ENCODE measurements around the gene DNAH2. TPM values are rescaled to one million over a fixed set of nuclear protein-coding genes. Genes with fewer than 3 reads are reported as not detected.

DNAH2 gene
- total and polyA plus RNA-seq, 2 donors (not counting 3 experiments of a cell fraction or from before 2014, with no cell fraction given): 0.10 to 0.11 TPM

DNA sequence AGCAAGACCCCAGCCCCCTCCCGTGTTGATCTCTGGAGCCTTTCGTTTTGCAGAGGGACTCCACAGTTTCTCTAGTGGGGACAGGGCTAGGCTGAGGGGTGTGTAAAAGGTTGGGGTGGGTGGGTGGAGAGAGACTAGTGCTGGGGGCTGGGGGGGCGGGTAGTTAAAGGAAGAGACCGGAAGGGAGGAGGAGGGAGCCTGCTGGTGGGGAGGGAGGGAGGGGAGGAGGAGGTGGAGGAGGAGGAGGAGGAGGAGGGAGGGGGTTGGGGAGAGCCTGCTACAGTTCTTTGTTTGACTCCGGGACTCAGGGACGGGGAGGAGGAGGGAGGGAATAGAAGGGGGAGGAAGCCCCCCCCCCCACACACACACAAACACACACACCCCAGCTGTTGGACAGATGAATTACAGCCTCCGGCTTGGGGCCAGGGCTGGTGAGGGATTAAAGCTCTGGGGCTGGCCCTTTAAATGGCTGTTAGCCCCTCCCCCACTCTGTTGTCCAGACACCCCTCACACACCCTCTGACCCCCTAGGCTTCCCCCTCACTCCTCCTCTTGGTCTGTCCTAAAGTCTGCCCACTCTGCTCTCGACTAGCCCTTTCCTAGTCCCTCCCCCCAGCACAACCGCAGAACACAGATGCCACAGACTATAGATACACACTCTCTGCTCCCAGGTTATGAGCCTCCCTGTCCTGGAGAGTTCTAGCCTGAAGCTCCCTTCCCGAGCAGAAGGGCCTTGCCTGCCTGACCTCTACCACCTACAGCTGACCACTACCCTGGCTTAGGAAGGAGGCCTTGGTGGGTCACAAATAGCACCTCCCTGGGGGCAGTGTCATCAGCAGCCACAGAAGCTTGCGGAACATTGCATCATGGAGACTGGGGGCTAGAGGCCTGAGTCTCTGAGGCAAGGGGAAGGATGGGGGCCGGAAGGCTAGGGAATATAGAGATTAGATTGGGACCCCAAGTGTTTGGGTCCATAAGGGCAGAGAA is 120.8 kb downstream of the DNAH2 start:
- DNase-seq (ENCODE audit: low read depth, low spot score) (no peak), FAIRE-seq (no peak)
- no peaks in the 10 kb centered on the region for H3K27me3 ChIP-seq (ENCODE audit: control insufficient read depth in 2 of 2, insufficient read depth in 2 of 2, low read length in 2 of 2)
- H3K4me3 ChIP-seq (replicated peaks in 1 of 3; ENCODE audit: insufficient read depth in 1 of 3, low read depth in 1 of 3, low read length in 3 of 3): peak overlapping the region in 1 of 3 experiments; percentile 14
- H3K9me3 ChIP-seq (replicated peaks; ENCODE audit: control insufficient read depth, insufficient read depth, low read length): no peaks in the 10 kb centered on the region
- no peak overlapping the region for H3K27ac ChIP-seq (ENCODE audit: insufficient read depth, low read depth, low read length)
- H3K4me2 ChIP-seq (ENCODE audit: insufficient read depth, low read length): peak overlapping the region; percentile 66
- peaks cover 0 to 2% of the 10 kb centered on the region in 2 experiments for H3K36me3 ChIP-seq (ENCODE audit: control insufficient read depth in 2 of 2, extremely low read depth in 1 of 2, insufficient read depth in 2 of 2, low read length in 2 of 2)
- no peaks in the 10 kb centered on the region for H3K9me1 ChIP-seq (replicated peaks; ENCODE audit: control insufficient read depth, extremely low read depth, insufficient read depth, low read length)
- H4K20me1 ChIP-seq (replicated peaks; ENCODE audit: control insufficient read depth, extremely low read depth, insufficient read depth, low read length): no peaks in the 10 kb centered on the region
- peaks cover 40% of the 10 kb centered on the region for H3K4me1 ChIP-seq (ENCODE audit: control insufficient read depth, extremely low read depth, insufficient read depth, low read length)
- dilution Hi-C loops (cut with MboI; ENCODE audit: extremely low pct_ligation_motif_present, low sequenced_read_pairs): no loop called here
- POLR2A ChIA-PET: no interaction called here
- no TSS peak for BruUV-seq (replicated peaks)
- CTCF ChIA-PET: interaction anchor here (0.7 to 1.4 kb wide), 2 partner anchors 13 to 95 kb away, joined by 4 to 5 read pairs; no protein-coding TSS in a partner anchor
- peak overlapping the region; percentile 15 for H3K9ac ChIP-seq (replicated peaks; ENCODE audit: extremely low read depth, insufficient read depth, low read length)
- TF ChIP-seq MYC (IDR thresholded peaks at IDR 0.05; ENCODE audit: low read depth, low read length): no peak
- TF ChIP-seq, protein P1, sequence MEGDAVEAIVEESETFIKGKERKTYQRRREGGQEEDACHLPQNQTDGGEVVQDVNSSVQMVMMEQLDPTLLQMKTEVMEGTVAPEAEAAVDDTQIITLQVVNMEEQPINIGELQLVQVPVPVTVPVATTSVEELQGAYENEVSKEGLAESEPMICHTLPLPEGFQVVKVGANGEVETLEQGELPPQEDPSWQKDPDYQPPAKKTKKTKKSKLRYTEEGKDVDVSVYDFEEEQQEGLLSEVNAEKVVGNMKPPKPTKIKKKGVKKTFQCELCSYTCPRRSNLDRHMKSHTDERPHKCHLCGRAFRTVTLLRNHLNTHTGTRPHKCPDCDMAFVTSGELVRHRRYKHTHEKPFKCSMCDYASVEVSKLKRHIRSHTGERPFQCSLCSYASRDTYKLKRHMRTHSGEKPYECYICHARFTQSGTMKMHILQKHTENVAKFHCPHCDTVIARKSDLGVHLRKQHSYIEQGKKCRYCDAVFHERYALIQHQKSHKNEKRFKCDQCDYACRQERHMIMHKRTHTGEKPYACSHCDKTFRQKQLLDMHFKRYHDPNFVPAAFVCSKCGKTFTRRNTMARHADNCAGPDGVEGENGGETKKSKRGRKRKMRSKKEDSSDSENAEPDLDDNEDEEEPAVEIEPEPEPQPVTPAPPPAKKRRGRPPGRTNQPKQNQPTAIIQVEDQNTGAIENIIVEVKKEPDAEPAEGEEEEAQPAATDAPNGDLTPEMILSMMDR (IDR thresholded peaks at IDR 0.05; ENCODE audit: extremely low read depth in 1 of 2, insufficient read depth in 1 of 2, low read depth in 1 of 2, low read length in 2 of 2): no peak
- no peak for TF ChIP-seq POLR2A (IDR thresholded peaks at IDR 0.05; ENCODE audit: low read depth, low read length)
- no peak for TF ChIP-seq POLR2AphosphoS5 (IDR thresholded peaks at IDR 0.05; ENCODE audit: insufficient read depth, low read depth, low read length)
- no peak for TF ChIP-seq GATA2 (IDR thresholded peaks at IDR 0.05; ENCODE audit: insufficient read depth, insufficient read length, low read depth, low read length)
- no peak for TF ChIP-seq FOS (IDR thresholded peaks at IDR 0.05; ENCODE audit: borderline replicate concordance, insufficient read depth, low read length)
- no peak for TF ChIP-seq EZH2 (IDR thresholded peaks at IDR 0.05; ENCODE audit: borderline replicate concordance, low read depth, low read length, severe bottlenecking)
- no peak for TF ChIP-seq JUN (IDR thresholded peaks at IDR 0.05; ENCODE audit: borderline replicate concordance, insufficient read depth, insufficient read length, low read depth)
- TF ChIP-seq, protein P2, sequence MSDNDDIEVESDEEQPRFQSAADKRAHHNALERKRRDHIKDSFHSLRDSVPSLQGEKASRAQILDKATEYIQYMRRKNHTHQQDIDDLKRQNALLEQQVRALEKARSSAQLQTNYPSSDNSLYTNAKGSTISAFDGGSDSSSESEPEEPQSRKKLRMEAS (IDR thresholded peaks at IDR 0.05; ENCODE audit: insufficient read depth, insufficient read length): no peak
- no peak overlapping the region for H2AFZ ChIP-seq (ENCODE audit: low read depth, low read length)
- no peaks in the 10 kb centered on the region for H3K79me2 ChIP-seq (ENCODE audit: control insufficient read depth, insufficient read depth, low read length)
- intact Hi-C loops (cut with micrococcal nuclease): loop anchor here (5.0 kb wide), 1 partner anchor 266 kb away; no protein-coding TSS in a partner anchor
